ENCODE data around the gene UST.
"Not testable (repeated sequence)": the region's sequence is repeated elsewhere in the genome, so short reads cannot be mapped to it uniquely, and the experiment has no call there.

UST gene

DNA sequence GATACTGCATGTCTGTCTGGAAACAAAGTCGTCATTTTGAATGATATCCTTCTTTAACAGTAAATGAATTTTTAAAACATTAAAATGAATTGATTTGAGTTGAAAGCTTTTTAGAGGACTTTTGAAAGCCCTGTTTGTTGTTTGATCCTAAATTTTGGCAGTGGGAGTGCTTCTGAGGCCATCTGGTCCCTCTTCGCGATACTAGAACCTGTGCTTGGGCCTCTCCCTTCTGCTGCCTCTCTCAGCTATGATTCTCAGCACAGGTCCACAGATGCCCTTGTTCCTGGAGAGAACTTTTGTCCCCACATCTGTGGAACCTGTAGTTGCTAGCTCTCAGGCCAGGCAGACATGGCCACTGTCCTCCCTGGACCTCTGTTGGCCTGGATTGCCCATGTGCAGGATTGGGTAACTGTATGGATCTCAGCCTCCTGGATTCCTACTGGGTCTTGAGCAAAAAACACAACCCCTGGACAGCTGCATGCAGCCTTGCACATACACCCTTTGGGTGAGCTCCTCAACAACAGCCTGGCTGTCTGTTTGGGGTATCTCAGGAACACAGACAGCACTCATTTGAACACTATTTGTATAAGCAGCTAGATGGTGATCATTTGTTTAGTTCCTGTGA is 21.9 kb downstream of the UST start:
- no peak for DNase-seq

DNA sequence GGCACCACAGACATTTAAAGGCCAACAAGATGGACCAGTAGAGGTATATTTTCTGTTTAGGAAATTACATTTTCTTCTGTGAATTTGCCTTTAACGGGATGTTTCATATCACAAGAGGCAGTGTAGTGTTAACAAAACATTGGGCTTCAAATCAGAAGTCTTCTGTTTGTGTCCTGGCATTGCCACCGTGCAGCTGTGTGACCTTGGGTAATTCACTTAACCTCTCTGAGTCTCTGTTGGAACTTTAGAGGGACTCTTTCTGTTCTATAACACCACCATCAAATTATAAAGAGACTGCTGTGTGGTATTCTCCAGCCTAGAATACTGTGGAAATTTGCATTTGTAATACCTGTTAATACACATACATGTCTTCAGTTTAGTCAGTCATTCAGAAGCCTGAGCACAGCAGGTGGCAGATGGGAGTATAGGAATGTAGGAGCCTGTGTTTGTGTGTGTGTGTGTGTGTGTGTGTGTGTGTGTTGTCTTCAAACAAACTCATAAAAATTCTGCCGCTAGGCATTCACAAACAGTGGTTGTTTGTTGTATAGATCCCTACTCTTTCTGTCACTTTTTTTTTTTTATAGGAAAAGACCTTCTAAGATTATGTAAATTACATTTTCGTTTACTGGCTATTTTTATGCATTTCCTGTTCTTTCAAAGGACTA is 22.6 kb downstream of the UST start:
- DNase-seq, result no peak

DNA sequence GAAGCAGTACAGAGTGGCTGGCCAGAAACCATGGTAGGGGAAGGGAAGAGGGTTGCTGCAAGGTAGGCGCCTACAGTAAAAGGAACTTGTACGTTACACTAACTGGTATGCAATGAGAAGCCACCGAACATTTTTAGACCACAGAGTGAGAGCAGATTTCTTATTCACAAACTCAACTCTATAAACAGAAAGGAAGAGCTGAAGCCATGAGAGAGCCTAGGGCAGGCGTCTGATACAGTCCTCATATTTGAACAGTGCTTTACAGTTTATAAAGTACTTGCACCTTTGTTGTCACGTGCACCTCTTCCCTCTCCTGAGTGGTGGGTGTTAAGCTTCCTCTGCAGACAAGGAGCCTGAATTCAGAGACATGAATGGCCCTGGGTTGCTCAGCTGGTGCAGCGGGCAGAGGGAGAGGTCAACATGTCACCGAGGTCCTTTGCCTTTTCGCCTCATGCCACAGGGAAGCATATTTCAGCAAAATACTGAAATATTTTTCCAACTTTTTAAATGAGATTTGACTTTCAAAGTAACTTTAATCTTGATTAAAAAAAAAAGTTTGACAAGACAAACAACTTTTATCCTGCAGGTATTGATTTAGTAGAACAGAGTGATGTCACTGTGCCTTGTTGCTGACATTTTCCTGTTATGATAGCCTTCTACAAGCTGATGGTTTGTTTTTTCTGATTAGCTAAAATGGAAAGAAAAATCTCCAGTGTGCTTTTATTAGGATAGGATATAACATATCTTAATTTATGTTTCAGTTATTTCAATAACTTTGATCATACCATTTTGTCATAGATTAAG is 23.8 kb downstream of the UST start:
- no peak for DNase-seq

DNA sequence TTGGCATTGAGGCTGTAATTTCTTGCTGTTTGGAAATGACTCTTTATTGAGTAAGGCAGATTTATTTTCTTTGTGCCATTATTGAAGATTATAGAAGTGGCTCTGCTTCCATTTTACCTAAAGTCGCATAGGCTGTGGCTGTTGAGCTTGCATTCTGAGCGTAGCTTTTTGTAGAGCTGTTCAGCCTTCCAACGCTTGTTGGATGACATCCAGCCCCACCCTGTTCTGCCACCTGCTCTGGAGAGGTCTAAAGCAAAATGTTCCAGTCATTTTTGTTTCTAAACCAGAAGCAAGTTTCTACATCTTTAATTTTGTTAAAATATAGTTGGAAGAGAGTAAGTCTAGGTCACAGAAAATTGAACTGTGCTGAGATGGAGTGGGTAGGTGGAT is 24.4 kb downstream of the UST start:
- DNase-seq, result no peak

DNA sequence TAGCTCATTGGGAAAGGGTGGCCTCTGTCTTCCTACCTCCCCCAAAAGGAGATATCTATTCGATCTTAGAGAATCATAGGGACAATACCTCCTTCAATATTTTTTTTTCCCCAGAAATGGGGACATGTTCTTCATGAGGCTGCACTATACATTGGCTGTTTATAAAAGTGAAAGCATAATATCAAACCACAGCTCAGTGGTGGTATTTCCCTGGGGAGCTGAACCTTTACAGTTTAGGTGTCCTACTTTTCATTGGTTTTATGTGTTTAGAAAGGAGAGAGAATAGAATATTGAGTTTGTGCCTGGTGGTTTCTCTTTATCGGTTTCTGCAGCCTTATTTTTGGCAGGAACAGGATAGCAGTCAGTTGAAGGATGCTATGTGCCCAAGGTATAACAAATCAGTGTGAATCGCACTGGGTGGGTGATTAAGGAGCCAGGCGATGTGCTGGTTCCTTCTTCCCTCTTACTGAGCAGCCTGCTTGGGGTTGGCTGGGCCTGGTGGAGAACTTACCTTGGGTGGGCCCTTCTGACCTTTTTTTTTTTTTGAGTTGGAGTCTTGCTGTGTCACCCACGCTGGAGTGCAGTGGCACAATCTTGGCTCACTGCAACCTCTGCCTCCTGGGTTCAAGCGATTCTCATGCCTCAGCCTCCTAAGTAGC is 25.2 kb downstream of the UST start:
- no peak for DNase-seq

DNA sequence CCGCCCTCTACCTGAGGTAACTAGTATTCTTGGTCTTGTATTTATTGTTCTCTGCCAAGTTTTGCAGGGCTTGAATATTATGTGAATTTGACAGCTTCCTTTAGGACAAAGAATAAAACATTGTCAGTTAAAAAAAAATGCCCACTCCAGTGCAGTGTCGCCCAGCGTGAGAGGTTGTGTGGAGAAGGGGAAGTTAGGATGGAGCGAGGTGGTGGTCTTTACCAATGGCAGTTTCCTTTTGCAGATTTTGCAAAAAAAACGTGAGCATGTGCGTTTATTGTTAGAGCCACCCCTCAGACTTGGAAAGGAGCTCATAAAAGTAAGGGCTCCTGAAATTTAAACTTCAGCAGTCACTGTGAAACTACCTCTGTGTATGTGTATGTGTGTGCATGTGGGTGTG is 28.3 kb downstream of the UST start:
- no peak for DNase-seq

DNA sequence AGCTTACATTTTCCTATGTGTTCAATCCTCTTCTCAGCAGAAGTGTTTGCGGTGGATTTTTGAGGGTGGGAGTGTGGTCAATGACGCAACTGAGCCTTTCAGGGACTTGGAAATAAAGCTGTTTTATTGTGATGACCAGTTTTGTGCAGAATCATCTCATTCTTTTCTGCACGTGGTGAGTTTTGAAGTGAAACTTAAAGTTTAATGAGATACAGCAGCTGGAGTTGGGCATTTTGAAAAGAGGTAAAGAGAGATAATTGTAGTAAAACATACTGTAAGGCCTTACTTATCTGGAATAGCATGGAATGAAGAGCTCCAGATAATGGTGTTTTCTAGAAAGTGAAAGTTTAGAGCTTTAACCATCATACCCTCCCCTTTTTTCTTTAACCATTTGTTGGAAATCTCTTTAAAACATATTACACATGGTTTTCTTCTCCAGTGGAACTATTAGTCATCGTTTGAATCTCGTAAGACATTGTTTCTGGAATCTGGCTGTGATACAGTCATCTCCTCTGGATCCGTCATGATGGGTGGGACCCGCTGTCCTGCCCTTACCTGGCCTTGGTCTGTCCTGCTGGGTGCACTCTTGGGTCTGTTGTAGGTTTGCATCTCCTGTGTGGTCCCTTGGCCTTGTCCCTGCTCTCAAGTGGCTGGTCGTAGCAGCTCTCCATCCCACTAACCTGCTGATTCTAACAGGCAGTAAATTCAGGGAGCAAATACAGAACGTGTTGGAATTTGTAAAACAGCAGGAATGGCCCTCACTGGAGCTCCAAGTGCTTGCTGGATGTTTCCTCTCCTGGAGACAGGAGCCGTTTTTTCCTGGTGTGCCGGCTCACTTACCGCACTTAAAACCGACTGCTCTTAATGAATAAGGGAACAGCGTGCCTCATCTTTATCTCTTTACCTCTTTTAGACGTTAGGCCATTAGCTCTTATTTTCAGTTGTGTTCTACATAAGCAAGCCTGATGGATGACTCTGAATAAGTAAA is 29.8 kb downstream of the UST start:
- DNase-seq, result no peak

DNA sequence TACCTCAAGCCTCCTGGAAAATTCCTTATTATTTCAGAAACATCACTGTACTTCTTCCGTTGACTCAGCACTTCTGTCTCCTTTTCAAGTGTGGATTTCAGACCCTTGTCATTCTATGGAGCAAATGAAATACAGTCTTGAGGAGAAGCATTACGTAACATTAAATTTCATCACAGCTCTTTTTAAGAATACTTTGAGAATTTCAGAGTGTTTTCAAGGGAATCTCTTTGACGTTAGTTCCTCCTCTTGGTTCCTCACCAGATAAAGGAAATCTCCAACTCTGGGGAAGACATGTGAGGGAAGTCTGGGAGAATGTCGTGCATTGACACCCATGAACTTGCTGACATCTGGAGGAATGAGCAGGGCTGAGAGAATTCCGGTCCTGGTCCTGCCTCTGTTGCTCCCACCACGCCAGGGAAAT is 32.3 kb downstream of the UST start:
- no peak for DNase-seq

DNA sequence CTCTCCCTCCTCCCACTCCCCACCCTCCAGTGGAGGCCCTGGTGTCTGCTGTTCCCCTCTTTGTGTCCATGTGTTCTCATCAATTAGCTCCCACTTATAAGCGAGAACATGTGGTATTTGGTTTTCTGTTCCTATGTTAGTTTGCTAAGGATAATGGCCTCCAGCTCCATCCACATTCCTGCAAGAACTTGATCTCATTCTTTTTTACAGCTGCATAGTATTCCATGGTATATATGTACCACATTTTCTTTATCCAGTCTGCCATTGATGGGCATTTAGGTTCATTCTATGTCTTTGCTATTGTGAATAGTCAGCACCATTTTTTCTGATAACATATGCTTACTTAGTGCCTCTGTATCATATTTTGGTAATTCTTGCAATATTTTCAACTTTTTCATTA is 33.6 kb downstream of the UST start:
- DNase-seq, result not testable (repeated sequence)

DNA sequence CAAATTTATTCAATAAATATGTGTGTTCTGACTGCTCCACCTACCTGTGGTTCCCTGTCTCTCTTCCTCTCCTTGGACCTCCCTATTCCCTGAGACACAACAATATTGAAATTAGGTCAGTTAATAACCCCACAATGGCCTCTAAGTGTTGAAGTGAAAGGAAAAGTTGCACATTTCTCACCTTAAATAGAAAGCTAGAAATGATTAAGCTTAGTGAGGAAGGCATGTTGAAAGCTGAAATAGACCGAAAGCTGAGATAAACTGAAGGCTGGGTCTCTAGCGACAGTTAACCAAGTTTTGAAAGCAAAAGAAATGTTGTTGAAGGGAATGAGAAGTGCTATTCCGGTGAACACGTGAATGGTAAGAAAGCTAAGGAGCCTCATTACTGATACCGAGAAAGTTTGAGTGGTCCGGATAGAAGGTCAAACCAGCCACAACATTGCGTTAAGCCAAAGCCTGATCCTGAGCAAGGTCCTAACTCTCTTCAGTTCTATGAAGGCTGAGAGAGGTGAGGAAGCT is 34.1 kb downstream of the UST start:
- no peak for DNase-seq

DNA sequence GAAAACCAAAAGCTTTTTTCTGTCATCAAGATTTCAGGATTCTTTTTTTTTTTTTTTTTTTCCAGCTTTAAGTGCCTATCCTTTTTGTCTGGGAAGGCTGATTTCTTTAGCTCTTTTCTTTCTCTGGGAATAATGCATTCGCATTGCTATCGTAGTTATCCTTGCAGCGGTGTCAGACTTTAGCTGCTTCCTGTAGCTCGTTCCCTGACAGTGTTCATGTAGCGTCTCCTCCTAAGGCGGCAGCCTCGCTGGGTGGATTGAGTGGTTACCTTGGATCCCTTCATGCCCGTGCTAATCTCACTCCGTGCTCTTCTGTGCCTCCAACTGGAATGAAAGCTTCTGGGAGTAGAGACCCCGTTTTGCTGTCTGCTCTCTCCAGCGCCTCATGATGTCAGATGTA is 43.1 kb downstream of the UST start:
- no peak for DNase-seq

DNA sequence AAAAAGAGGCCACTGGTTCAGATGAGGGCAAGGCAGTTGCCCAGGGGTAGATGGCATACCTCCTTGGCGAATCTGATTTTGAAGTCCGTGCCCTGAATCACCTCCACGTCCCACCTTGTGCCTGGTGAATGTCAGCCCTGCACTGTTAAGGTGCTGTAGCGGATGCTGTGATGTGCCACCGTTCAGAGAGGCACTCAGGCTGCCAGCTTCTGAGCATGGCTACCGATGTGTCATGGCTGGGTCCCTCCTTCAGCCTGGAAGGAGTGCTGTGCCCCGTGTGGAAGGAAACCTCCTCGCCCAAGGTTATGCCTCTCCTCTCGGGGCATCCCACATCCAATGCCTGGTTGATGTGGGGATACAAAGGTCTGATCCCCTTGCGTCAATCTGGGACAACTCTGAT is 43.6 kb downstream of the UST start:
- DNase-seq, result no peak

DNA sequence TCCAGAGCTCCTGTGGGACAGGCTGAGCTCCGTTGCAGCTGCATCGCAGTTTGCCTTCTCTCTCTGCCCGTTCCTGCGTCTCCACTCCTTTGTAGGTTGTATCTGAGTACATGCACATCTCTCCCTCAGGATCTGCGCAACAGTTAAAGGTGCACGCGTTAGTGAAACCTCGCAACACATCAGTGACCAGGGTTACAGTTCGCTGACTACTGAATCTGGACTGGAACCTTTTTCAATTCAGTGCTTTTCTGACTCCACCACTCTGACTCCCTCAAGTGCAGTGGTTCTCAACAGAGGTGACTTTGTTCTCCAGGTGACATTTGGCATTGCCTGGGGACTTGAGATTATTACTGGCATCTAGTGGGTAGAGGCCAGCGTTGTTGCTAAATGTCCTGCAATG is 44.0 kb downstream of the UST start:
- no peak for DNase-seq

DNA sequence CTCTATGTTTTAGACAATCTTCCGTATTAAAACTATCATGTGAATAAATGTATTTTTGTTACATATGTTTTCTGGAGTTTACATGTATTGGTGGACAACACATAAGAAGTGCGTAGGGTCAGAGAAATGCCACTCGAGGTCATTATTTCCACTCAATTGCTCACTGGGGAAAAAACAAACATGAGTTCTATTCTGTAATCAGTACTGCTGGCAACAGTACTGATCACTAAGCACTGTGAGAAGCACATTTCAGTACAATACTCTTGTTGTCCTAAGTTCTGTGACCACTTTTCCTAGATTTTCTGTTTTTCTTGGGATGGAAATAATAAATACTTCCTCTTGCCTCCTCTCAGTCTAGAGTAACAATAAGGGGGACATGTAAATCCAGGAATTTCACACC is 44.5 kb downstream of the UST start:
- DNase-seq, result no peak

DNA sequence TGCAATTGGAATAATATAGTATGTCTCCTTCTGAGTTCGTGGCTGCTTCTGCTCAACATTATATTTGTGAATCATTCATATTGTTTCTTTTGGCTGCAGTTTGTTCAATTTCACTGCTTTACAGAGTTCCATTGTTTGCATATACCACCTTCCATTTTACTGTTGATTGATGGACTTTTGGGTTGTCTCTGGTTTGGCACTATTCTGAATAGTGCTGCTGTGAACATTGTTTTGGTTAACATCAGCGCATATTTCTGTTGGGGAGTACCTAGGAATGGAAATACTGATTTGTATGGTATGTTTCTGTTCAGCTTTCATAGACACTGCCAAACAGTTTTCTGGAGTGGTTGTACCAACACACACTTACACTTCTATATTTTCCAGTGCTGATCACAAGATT is 46.9 kb downstream of the UST start:
- DNase-seq, result no peak

DNA sequence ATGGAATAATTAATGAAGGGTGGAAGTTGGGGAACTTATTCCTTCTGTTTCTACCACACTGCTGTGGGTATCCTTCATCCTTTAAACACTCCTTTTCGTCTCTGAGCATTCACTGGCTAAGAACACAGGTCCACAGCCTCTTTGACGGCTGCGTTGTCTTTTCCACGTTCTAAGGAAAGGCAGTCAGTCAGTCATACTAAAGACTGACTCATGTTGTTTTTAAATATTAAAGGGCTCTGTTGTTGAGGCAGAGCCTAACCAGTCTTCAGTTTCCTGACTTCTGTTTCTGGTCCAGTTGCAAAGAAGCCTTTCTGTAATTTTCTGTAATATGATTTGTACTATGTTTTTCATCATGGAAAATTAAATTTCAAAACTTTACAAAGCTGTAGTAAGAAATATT is 48.0 kb downstream of the UST start:
- DNase-seq, result no peak

DNA sequence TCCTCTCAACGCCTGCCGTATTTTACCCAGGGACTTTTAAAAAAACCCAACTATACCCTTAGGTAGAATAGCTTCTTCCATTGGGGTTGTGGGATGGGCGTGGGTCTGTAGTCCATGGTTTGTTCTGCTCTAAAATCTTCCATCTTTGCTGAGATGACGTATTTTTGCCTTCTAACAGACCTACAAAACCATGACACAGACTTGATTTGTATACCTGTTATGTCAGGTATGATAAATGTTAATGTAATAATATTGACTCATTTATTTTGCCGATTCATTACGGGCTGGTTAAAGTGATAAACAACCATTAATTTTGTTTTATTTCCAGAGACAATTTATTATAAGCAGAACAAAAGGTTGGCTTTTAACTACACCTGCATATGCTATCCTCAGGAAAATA is 48.7 kb downstream of the UST start:
- no peak for DNase-seq

DNA sequence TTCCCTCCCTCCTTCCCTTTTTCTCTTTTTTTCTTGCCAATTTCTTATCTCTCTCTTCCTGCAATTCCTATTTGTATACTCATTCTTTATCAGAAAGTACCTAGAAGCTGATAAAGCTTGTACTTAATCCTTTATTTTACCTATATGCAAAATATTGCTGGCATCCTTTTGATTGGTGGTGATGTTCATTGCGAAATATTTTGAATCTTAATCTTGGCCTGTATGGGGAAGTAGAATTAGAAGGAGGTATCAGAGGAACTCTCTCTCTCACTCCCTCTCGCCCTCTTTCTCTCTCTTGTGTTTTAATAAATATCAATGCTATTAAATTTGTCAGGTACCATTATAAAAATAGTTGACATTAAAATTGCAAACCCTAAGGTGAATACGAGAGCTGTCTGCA is 52.8 kb downstream of the UST start:
- no peak for DNase-seq

DNA sequence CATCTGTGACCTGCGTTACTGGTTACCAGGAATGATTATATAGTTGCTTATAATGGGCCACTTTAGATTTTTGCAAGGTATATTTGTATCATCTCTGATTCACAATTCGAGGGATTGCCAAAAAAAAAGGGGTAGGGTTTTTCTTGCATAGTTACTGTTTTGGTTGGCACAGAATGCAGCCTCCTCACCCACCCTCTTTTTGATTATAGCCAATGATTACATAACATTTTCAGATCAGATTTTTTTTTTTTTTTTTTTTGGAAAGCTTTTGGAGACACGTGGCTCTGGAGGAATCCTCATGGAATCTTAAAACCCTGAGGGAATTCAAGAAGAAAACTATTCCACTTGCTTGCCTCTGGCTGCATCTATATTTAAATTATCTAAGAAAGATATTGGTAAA is 53.7 kb downstream of the UST start:
- no peak for DNase-seq

DNA sequence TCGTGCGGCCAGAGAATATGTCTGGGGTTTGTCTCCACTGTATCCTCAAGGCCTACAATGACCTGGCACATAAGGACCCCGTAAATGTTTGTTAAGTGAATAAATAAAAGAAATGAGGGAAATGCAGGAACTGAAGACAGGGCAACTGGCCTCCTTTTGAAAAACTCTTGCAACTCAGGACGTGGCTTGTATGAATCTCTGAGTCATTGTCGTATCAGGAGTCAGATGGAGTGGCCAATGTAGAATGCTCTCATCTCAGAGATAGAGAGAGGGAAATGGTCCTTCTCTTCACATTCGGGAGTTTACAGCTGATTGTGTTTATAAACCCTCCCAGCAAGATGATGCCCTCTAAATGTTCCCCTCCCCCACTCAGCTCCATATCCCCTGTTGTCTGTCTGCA is 57.1 kb downstream of the UST start:
- no peak for DNase-seq

DNA sequence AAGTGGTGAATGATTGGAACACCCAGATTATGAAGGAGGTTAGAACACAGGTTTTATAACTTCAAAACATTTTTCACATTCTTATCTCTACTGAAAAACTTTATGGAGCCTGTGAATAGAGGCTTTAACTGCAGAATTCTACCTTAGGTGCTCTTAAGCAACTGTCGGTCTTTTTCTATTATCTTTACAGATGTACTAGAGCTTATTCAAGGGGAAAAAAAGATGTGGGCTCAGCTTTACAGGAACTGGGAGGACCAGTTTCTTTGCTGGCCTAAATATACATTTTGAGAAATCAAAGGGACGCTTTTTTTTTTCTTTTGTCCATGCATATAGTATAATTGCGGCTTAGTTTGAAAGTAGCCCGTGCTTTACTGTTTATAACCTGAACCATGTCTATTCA is 58.9 kb downstream of the UST start:
- no peak for DNase-seq

DNA sequence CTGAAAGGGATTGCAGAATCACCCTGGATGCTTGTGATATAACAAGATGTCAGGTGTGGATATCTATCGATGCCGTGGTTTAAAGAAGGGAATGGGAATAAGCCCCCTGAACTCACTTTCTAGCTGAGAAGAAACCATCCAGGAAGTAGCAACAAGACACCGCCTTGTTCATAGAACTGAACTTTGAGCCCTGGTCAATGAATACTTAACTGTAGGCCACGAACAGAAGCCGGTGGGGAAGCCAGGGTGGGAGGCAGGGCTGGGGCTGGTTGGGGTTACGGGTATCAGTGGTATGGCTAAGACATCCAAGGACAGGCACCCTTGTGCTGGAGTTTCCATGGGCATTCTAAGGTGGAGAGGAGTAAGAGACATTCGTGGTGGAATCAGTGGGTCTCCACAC is 61.0 kb downstream of the UST start:
- DNase-seq, result no peak

All from activated CD4-positive, alpha-beta T cell treated with anti-CD3 and anti-CD28 coated beads for 1 hour (primary cell).